Esophagus muscularis mucosa (tissue), 3 donors: ENCODE data around the gene MPIG6B.

ENCODE experiments used
- POLR2A ChIP-seq: fragments of 450-650 bp; IDR thresholded peaks from one replicate; pipeline ENCODE4 v1.6.1; 2017; ENCODE audit warnings: antibody characterized with exemption, moderate library complexity, mild to moderate bottlenecking, low read depth
- POLR2AphosphoS5 ChIP-seq, 2 donors: sonication (generic); formaldehyde crosslinking; IDR thresholded peaks; one replicate each; pipeline ENCODE4 v1.6.1; 2017; ENCODE audit warnings: antibody characterized with exemption in 2 of 2
- TF ChIP-seq, protein P1 (sequence below), 3 experiments: fragments of 200-600 bp in 2 of 3; fragments of 450-650 bp in 1 of 3; sonication (generic) in 2 of 3; IDR thresholded peaks; one replicate each; pipeline ENCODE4 v1.5.1; 2017 to 2019; ENCODE audit warnings: antibody characterized with exemption in 3 of 3, mild to moderate bottlenecking in 2 of 3, moderate library complexity in 1 of 3

DNA sequence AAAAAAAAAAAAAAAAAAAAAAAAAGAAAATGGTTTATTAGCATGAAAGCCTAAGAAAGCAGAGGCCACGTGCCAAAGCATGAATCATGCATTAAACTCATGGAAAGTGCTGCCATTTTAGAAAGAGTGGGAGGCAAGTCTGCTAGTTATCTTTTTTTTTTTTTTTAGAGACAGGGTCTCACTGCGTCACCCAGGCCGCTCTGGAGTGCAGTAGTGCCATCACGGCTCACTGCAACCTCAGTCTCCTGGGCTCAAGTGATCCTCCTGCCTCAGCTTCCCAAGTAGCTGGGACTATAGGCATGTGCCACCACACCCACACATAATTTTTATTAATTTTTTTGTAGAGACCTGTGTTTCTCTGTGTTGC is 48.8 kb downstream of the MPIG6B start:
- TF ChIP-seq, protein P1, sequence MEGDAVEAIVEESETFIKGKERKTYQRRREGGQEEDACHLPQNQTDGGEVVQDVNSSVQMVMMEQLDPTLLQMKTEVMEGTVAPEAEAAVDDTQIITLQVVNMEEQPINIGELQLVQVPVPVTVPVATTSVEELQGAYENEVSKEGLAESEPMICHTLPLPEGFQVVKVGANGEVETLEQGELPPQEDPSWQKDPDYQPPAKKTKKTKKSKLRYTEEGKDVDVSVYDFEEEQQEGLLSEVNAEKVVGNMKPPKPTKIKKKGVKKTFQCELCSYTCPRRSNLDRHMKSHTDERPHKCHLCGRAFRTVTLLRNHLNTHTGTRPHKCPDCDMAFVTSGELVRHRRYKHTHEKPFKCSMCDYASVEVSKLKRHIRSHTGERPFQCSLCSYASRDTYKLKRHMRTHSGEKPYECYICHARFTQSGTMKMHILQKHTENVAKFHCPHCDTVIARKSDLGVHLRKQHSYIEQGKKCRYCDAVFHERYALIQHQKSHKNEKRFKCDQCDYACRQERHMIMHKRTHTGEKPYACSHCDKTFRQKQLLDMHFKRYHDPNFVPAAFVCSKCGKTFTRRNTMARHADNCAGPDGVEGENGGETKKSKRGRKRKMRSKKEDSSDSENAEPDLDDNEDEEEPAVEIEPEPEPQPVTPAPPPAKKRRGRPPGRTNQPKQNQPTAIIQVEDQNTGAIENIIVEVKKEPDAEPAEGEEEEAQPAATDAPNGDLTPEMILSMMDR (IDR thresholded peaks at IDR 0.05) = no peak
- TF ChIP-seq POLR2AphosphoS5 (IDR thresholded peaks at IDR 0.05) (no peak), POLR2A (no peak)
